HG02981 (cell line): ENCODE measurements around the gene C17orf107.
"Not testable (repeated sequence)": the region's sequence is repeated elsewhere in the genome, so short reads cannot be mapped to it uniquely, and the experiment has no call there.

Experiments
- ATAC-seq: cut with Tn5 transposase; IDR thresholded peaks from one replicate; pipeline ENCODE4 v1.9.1; 2021; ENCODE audit warnings: mild to moderate bottlenecking, moderate library complexity; ENCODE audit not compliant: unreplicated experiment

C17orf107 gene

GRCh38 chr17:4900231-4901107, 1.1 kb downstream of the C17orf107 start:
- ATAC-seq, result no peak

GRCh38 chr17:4901108-4901647, 1.8 kb downstream of the C17orf107 start:
- ATAC-seq, result no peak

GRCh38 chr17:4901648-4902344, 2.5 kb downstream of the C17orf107 start:
- ATAC-seq, result no peak

GRCh38 chr17:4902540-4902939, 3.2 kb downstream of the C17orf107 start:
- no peak for ATAC-seq

- ATAC-seq, result no peak
Observed at GRCh38 chr17:4903051-4903818, 3.9 kb downstream of the C17orf107 start, which contains the start of gene CHRNE. Gene CHRNE, minus strand, starts transcription at chr17:4903098. Its CDS starts 35 bp downstream, at chr17:4903063.

GRCh38 chr17:4906642-4907041, 7.3 kb downstream of the C17orf107 start:
- ATAC-seq, result not testable (repeated sequence)

- no peak for ATAC-seq
Observed at GRCh38 chr17:4908301-4908700, 9.0 kb downstream of the C17orf107 start.

GRCh38 chr17:4908711-4909496, 9.6 kb downstream of the C17orf107 start:
- ATAC-seq, result no peak

- ATAC-seq, result no peak
Observed at GRCh38 chr17:4913994-4914393, 14.7 kb downstream of the C17orf107 start.

- not testable (repeated sequence) for ATAC-seq
Observed at GRCh38 chr17:4914551-4914950, 15.2 kb downstream of the C17orf107 start.

GRCh38 chr17:4919511-4920047, 20.2 kb downstream of the C17orf107 start:
- no peak for ATAC-seq

GRCh38 chr17:4920351-4921048, 21.2 kb downstream of the C17orf107 start:
- no peak for ATAC-seq

- no peak for ATAC-seq
Observed at GRCh38 chr17:4921320-4921719, 22.0 kb downstream of the C17orf107 start.

- ATAC-seq, result not testable (repeated sequence)
Observed at GRCh38 chr17:4926577-4927335, 27.4 kb downstream of the C17orf107 start.

- no peak for ATAC-seq
Observed at GRCh38 chr17:4928881-4929280, 29.5 kb downstream of the C17orf107 start.

- no peak for ATAC-seq
Observed at GRCh38 chr17:4931963-4932362, 32.6 kb downstream of the C17orf107 start, which contains the start of gene GP1BA. Gene GP1BA, plus strand, starts transcription at chr17:4932277. Its CDS starts 328 bp downstream, at chr17:4932605.

- ATAC-seq, result no peak
Observed at GRCh38 chr17:4932756-4933155, 33.4 kb downstream of the C17orf107 start.

GRCh38 chr17:4933646-4934045, 34.3 kb downstream of the C17orf107 start:
- ATAC-seq, result no peak
